Stimulated activated CD8-positive, alpha-beta memory T cell treated with anti-CD3 and anti-CD28 coated beads, Interleukin-7, amount 100 ng/mL, for 1 hour (primary cell): ENCODE measurements around the gene PEX11G.
"Not testable (repeated sequence)": the region's sequence is repeated elsewhere in the genome, so short reads cannot be mapped to it uniquely, and the experiment has no call there.

Source experiments
- DNase-seq, 2 donors: peaks; one replicate each; pipeline ENCODE4 v3.0.0-alpha.2; 2020; ENCODE audit warnings: low read depth in 2 of 2

The PEX11G gene

GRCh38 chr19:7433456-7433855, 55.4 kb downstream of the PEX11G start:
- DNase-seq, result not testable (repeated sequence)

GRCh38 chr19:7429638-7430282, 59.1 kb downstream of the PEX11G start:
- no peak for DNase-seq

GRCh38 chr19:7428651-7429113, 60.2 kb downstream of the PEX11G start:
- no peak for DNase-seq

GRCh38 chr19:7427944-7428343, 60.9 kb downstream of the PEX11G start:
- no peak for DNase-seq

GRCh38 chr19:7426986-7427385, 61.8 kb downstream of the PEX11G start:
- DNase-seq, result no peak
